HG02798 (cell line): ENCODE data around the gene MAP7.

Experiments used
- ATAC-seq: cut with Tn5 transposase; IDR thresholded peaks from one replicate; pipeline ENCODE4 v1.9.1; 2021; ENCODE audit warnings: mild to moderate bottlenecking; ENCODE audit not compliant: unreplicated experiment, poor library complexity

MAP7 gene

GRCh38 chr6:136566007-136566487 lies 15.8 kb upstream of the MAP7 start:
- ATAC-seq = no peak

GRCh38 chr6:136564180-136564579 lies 14.0 kb upstream of the MAP7 start:
- ATAC-seq = no peak

GRCh38 chr6:136563386-136564152 lies 13.3 kb upstream of the MAP7 start:
- ATAC-seq = no peak

GRCh38 chr6:136562211-136562610 lies 12.0 kb upstream of the MAP7 start:
- ATAC-seq = no peak

- no peak for ATAC-seq
These were observed 3.1 kb upstream of the MAP7 start for GRCh38 chr6:136553166-136553787.

- ATAC-seq = no peak
These were observed 1.8 kb upstream of the MAP7 start for GRCh38 chr6:136552054-136552453.

GRCh38 chr6:136551103-136551502 lies 881 bp upstream of the MAP7 start:
- ATAC-seq = no peak

- ATAC-seq = peak; percentile 77
These were observed 235 bp downstream of the MAP7 start for GRCh38 chr6:136550045-136550329.

GRCh38 chr6:136549300-136550044 lies 750 bp downstream of the MAP7 start:
- ATAC-seq = peak; percentile 3

GRCh38 chr6:136548582-136549299 lies 1.5 kb downstream of the MAP7 start:
- ATAC-seq = no peak

- no peak for ATAC-seq
These were observed 2.4 kb downstream of the MAP7 start for GRCh38 chr6:136547871-136548270.

- no peak for ATAC-seq
These were observed 2.9 kb downstream of the MAP7 start for GRCh38 chr6:136547336-136547735.

- no peak for ATAC-seq
These were observed 3.9 kb downstream of the MAP7 start for GRCh38 chr6:136546331-136546730.

GRCh38 chr6:136544326-136544725 lies 5.9 kb downstream of the MAP7 start:
- no peak for ATAC-seq

GRCh38 chr6:136541395-136541794 lies 8.8 kb downstream of the MAP7 start:
- ATAC-seq = no peak

GRCh38 chr6:136539967-136540652 lies 10.1 kb downstream of the MAP7 start:
- no peak for ATAC-seq

GRCh38 chr6:136538836-136539235 lies 11.4 kb downstream of the MAP7 start:
- no peak for ATAC-seq

GRCh38 chr6:136535880-136536650 lies 14.2 kb downstream of the MAP7 start:
- no peak for ATAC-seq

GRCh38 chr6:136535017-136535765 lies 15.0 kb downstream of the MAP7 start:
- no peak for ATAC-seq
